Right lobe of liver (tissue), 6 donors: Measurements from ENCODE around the gene PVR. TPM values are rescaled to one million over a fixed set of nuclear protein-coding genes. Genes with fewer than 3 reads are reported as not detected.
A peak's percentile ranks its signal among the peaks of the same experiment; 100 is the strongest.

Source experiments
- ATAC-seq, 4 donors: fragments of 200-7000 bp; cut with Tn5 transposase; one replicate each; pipeline ENCODE4 v1.9.1; 2020; ENCODE audit warnings: mild to moderate bottlenecking in 4 of 4, moderate library complexity in 4 of 4
- DNase-seq, 3 donors: peaks; one replicate each; pipeline ENCODE4 v3.0.0-alpha.2; 2020
- H3K27ac ChIP-seq, 3 donors: fragments of 200-600 bp; one replicate each; pipeline ENCODE4 v1.8.0; 2022
- H3K27me3 ChIP-seq, 2 donors: fragments of 200-600 bp; one replicate each; pipeline ENCODE4 v1.8.0; 2022
- H3K36me3 ChIP-seq, 4 donors: fragments of 200-600 bp; sonication (generic) in 1 of 4; one replicate each; pipeline versions ENCODE4 v1.5.1 to v1.8.0; 2017 to 2022; ENCODE audit warnings: control low read depth in 1 of 4
- H3K4me1 ChIP-seq, 4 donors: fragments of 200-600 bp; sonication (generic) in 1 of 4; one replicate each; pipeline versions ENCODE4 v1.5.1 to v1.8.0; 2017 to 2022; ENCODE audit warnings: control low read depth in 1 of 4
- H3K4me3 ChIP-seq, 3 donors: fragments of 200-600 bp; one replicate each; pipeline ENCODE4 v1.8.0; 2022
- H3K9me3 ChIP-seq, 4 donors: fragments of 200-600 bp; sonication (generic) in 1 of 4; one replicate each; pipeline versions ENCODE4 v1.5.1 to v1.8.0; 2017 to 2022; ENCODE audit warnings: control low read depth in 1 of 4
- POLR2A ChIP-seq: fragments of 450-650 bp; IDR thresholded peaks from one replicate; pipeline ENCODE4 v1.6.1; 2017; ENCODE audit warnings: antibody characterized with exemption, mild to moderate bottlenecking
- WGBS: methylation state at CpG from one replicate; pipeline ENCODE4 v1.1.6; 2018; ENCODE audit warnings: low coverage, low lambda C conversion rate; ENCODE audit not compliant: insufficient coverage; ENCODE audit errors: missing lambda C conversion rate; 5-methylcytosine and 5-hydroxymethylcytosine counted together
- intact Hi-C, 2 donors: fragments of 100-400 bp; cut with DNase I; formaldehyde crosslinking; loops; one replicate each; pipeline versions ENCODE4 v1.11.2 to v1.14.1; 2022
- total RNA-seq, 6 experiments: library from RNA; depleted of rRNA in 2 of 6; stranded (reverse); fragments of >200 nt in 2 of 6; fragmentation: NEBNext Ultra II Directional in 3 of 6; extraction: Animal tissue kit (Norgen Biotek cat#: 25700) in 3 of 6; gene quantifications; one replicate each; pipeline versions ENCODE4 v1.1.0 to v1.2.4, GENCODE V29; 2016 to 2023
- TF ChIP-seq, protein P1 (sequence below), 4 donors: fragments of 200-600 bp in 3 of 4; fragments of 450-650 bp in 1 of 4; IDR thresholded peaks; one replicate each; pipeline versions ENCODE4 v1.5.1 to v1.8.0; 2016 to 2022; ENCODE audit warnings: antibody characterized with exemption in 4 of 4, mild to moderate bottlenecking in 2 of 4
- donor health status: DM: no; HTN: yes; CAD: no.
- donor health status: DM: no; HTN: no; CAD: no.
- donor health status: DM: no; HTN: no; CAD: no.
- donor health status: DM: no; HTN: yes; CAD: no.
- donor health status: DM: no; HTN: yes; CAD: no.

The PVR gene
- total RNA-seq, 6 experiments from 2014 or later, result 26.6 to 66.6 (median 55.5) TPM

GRCh38 chr19:44634785-44635184 lies 8.9 kb upstream of the PVR start:
- Histone ChIP-seq H3K36me3 (no peaks in the 10 kb centered on the region), H3K27me3 (no peaks in the 10 kb centered on the region), H3K27ac (peak overlapping the region; percentile 51 to 76 (median 74)), H3K9me3 (no peaks in the 10 kb centered on the region), H3K4me1 (peaks cover 0 to 44% (median 12%) of the 10 kb centered on the region in 4 donors), H3K4me3 (no peak overlapping the region)
- no peak for TF ChIP-seq POLR2A
- TF ChIP-seq, protein P1, sequence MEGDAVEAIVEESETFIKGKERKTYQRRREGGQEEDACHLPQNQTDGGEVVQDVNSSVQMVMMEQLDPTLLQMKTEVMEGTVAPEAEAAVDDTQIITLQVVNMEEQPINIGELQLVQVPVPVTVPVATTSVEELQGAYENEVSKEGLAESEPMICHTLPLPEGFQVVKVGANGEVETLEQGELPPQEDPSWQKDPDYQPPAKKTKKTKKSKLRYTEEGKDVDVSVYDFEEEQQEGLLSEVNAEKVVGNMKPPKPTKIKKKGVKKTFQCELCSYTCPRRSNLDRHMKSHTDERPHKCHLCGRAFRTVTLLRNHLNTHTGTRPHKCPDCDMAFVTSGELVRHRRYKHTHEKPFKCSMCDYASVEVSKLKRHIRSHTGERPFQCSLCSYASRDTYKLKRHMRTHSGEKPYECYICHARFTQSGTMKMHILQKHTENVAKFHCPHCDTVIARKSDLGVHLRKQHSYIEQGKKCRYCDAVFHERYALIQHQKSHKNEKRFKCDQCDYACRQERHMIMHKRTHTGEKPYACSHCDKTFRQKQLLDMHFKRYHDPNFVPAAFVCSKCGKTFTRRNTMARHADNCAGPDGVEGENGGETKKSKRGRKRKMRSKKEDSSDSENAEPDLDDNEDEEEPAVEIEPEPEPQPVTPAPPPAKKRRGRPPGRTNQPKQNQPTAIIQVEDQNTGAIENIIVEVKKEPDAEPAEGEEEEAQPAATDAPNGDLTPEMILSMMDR (IDR thresholded peaks at IDR 0.05), result no peak
- no CpG with 5 or more reads among the region's 2 CpGs for WGBS
- intact Hi-C loops, result no loop called here
- DNase-seq, result no peak
- no peak for ATAC-seq

GRCh38 chr19:44635581-44636438 lies 7.9 kb upstream of the PVR start:
- TF ChIP-seq POLR2A, result no peak
- TF ChIP-seq, protein P1 (IDR thresholded peaks at IDR 0.05), result no peak
- H3K36me3 ChIP-seq, result no peaks in the 10 kb centered on the region
- 75% methylated on average over 3 of the region's 3 CpGs for WGBS

GRCh38 chr19:44636439-44637389 lies 7.0 kb upstream of the PVR start:
- DNase-seq (no peak), ATAC-seq (peak; percentile 62 to 88 (median 78))
- H3K4me1 ChIP-seq, result peaks cover 0 to 52% (median 12%) of the 10 kb centered on the region in 4 donors
- TF ChIP-seq, protein P1 (IDR thresholded peaks at IDR 0.05), result no peak
- no peak for TF ChIP-seq POLR2A
- no peaks in the 10 kb centered on the region for H3K27me3 ChIP-seq
- intact Hi-C loops, result no loop called here
- no peaks in the 10 kb centered on the region for H3K36me3 ChIP-seq
- peak overlapping the region; percentile 0 to 76 (median 72) for H3K27ac ChIP-seq
- no peaks in the 10 kb centered on the region for H3K9me3 ChIP-seq
- WGBS, result 57% methylated on average over 10 of the region's 11 CpGs
- no peak overlapping the region for H3K4me3 ChIP-seq

More at GRCh38 chr19:44635581-44636438, 7.9 kb upstream of the PVR start:
- Histone ChIP-seq H3K27me3 (no peaks in the 10 kb centered on the region), H3K27ac (peak overlapping the region in 2 of 3 donors; percentile 21 to 76), H3K4me1 (peaks cover 0 to 50% (median 12%) of the 10 kb centered on the region in 4 donors), H3K9me3 (no peaks in the 10 kb centered on the region), H3K4me3 (no peak overlapping the region)
- intact Hi-C loops, result no loop called here
- DNase-seq (no peak), ATAC-seq (peak; percentile 10 to 49 (median 38))

- peak in 1 of 4 donors; percentile 9 for ATAC-seq
- Histone ChIP-seq H3K9me3 (no peaks in the 10 kb centered on the region), H3K27ac (peak overlapping the region in 2 of 3 donors; percentile 72 to 76), H3K36me3 (no peaks in the 10 kb centered on the region), H3K4me3 (no peak overlapping the region), H3K4me1 (peaks cover 0 to 52% (median 12%) of the 10 kb centered on the region in 4 donors), H3K27me3 (no peaks in the 10 kb centered on the region)
- DNase-seq, result no peak
- intact Hi-C loops, result no loop called here
- no peak for TF ChIP-seq POLR2A
- TF ChIP-seq, protein P1 (IDR thresholded peaks at IDR 0.05), result no peak
- 90% methylated on average over 3 of the region's 5 CpGs for WGBS
These were observed 6.3 kb upstream of the PVR start for GRCh38 chr19:44637390-44637764.
